GM18873 (cell line): ENCODE measurements around the gene PTGFRN.

Source experiments
- ATAC-seq: cut with Tn5 transposase; IDR thresholded peaks from one replicate; pipeline ENCODE4 v1.9.1; 2021; ENCODE audit warnings: mild to moderate bottlenecking, moderate library complexity, moderate number of reproducible peaks; ENCODE audit not compliant: unreplicated experiment, low FRiP score

Gene PTGFRN

GRCh38 chr1:116940814-116941599 is 31.3 kb downstream of the PTGFRN start:
- ATAC-seq: no peak

DNA sequence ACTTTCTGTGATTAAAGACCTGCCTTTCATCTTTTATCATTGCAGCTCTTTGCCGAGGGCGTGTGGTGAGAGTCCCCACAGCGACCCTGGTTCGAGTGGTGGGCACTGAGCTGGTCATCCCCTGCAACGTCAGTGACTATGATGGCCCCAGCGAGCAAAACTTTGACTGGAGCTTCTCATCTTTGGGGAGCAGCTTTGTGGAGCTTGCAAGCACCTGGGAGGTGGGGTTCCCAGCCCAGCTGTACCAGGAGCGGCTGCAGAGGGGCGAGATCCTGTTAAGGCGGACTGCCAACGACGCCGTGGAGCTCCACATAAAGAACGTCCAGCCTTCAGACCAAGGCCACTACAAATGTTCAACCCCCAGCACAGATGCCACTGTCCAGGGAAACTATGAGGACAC is 32.0 kb downstream of the PTGFRN start:
- no peak for ATAC-seq

DNA sequence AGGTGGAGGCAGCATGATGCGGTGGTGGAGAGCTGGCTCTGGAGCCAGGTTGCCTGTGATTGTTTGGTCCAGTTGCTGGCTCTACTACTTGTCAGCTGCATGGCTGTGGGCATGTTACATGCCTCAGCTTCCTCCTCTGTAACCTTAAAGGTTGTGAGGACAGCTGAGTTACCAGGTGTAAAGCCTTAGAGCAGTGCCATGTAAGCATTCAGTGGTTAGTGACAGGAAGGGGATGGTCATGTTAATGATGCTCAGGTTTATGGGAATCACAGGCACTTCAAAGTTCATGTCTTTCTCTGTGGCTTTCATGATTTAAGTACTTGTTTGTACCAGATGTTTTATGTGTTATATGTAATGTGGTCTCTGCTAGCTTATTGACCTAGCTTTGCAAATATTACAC is 32.6 kb downstream of the PTGFRN start:
- no peak for ATAC-seq

GRCh38 chr1:116943438-116943837 is 33.7 kb downstream of the PTGFRN start:
- no peak for ATAC-seq

- ATAC-seq: no peak
Observed at GRCh38 chr1:116944613-116945012, 34.9 kb downstream of the PTGFRN start.

- no peak for ATAC-seq
Observed at GRCh38 chr1:116945421-116945820, 35.7 kb downstream of the PTGFRN start.

- ATAC-seq: no peak
Observed at GRCh38 chr1:116945996-116946395, 36.3 kb downstream of the PTGFRN start.

DNA sequence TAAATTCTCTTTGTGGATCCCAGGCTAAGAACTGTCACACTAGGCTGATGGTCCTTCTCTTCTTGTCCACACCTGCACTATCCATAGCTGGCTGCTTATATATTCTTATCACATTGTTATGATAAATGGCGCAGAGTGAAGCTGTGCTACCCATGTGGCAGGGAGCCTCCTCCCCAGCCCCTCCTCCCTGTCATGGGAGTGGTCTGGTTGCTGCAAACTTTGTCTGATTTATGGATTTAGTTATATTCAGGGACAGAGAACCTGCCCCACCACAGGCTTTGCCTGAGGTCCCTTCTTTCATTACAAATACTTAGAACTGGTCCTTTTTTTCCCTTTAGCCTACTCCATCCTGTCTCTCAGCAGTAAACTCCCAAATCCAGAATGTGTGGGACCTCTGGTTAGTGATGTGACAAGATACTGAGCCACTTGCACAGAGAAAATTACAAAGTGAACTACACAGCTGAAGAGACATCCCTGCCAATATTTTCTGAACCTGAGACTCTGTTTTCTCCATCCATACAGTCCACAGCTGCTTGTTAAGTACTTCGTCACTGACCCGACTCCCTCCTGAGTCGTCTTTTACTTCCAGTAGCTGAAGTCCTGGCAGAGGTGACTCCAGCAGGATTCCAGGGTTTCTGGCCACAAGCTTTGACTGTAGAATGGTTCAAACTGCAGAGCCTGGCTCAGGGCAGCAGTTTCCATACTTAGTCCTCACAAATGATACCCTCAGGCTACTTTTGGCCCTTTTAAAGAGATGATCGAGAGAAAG is 37.6 kb downstream of the PTGFRN start:
- ATAC-seq: no peak

GRCh38 chr1:116948046-116948445 is 38.3 kb downstream of the PTGFRN start:
- no peak for ATAC-seq

DNA sequence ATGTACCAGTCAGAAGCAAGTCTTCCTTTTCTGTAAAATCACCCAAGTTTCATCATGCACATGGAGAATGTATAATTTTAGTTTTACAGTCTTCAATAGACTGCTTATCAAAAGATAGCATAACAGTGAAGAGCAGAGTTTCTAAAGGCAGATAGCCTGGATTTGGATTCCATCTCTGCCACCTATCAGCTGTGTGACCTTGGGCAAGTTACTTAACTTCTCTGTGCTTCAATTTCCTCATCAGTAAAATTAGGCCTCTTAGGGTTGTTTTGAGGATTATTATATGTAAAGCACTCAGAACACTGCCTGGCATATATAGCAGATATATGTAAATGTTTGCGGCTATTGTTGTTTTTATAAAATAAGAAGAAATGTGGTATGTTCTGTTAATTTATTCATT is 38.9 kb downstream of the PTGFRN start:
- ATAC-seq: no peak

DNA sequence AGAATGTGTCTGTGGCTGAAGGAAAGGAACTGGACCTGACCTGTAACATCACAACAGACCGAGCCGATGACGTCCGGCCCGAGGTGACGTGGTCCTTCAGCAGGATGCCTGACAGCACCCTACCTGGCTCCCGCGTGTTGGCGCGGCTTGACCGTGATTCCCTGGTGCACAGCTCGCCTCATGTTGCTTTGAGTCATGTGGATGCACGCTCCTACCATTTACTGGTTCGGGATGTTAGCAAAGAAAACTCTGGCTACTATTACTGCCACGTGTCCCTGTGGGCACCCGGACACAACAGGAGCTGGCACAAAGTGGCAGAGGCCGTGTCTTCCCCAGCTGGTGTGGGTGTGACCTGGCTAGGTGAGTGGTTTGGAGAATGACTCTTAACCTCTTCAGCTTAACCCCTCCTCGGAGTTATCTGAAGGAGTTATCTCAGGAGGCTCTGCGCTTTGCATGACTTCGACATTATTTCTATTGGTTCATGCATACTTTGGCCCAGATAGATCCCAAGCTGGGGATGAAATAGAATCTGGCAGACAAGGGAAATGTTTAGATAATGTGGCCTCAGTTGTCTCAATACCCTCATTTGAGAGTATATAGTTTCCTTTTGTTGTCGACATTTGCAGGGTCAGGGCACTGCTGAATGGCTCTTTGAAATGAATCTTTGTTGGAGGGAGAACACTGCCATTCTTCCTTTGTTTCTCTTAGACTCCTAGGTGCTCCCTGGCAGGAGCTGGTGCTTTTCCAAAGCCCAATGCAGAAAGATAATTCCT is 39.7 kb downstream of the PTGFRN start:
- ATAC-seq: no peak

GRCh38 chr1:116950517-116951199 is 40.9 kb downstream of the PTGFRN start:
- ATAC-seq: no peak

GRCh38 chr1:116951200-116951935 is 41.7 kb downstream of the PTGFRN start:
- no peak for ATAC-seq

- ATAC-seq: no peak
Observed at GRCh38 chr1:116952738-116953275, 43.1 kb downstream of the PTGFRN start.

- no peak for ATAC-seq
Observed at GRCh38 chr1:116954440-116954839, 44.7 kb downstream of the PTGFRN start.

DNA sequence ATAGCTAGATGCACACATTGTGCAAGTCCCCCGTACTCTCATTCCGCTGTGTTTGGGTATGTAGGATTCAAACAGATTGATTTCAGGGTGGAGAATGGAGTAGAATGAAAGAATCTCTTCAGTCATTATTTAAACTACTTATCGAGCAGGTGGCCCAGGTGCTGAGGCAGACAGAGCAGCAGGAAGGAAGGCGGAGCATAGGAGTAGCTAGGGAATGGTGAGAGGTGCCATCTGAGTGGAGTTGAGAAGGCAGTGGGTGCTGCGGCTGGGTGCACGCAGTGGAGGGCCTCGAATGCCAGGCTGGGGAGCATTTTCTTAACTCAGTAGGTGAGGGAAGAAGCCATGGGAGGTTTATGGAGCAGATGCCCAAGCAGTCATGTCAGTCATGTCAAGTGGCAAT is 46.7 kb downstream of the PTGFRN start:
- no peak for ATAC-seq

GRCh38 chr1:116957646-116958045 is 47.9 kb downstream of the PTGFRN start:
- no peak for ATAC-seq

- no peak for ATAC-seq
Observed at GRCh38 chr1:116958110-116958509, 48.4 kb downstream of the PTGFRN start.

GRCh38 chr1:116958977-116959376 is 49.3 kb downstream of the PTGFRN start:
- no peak for ATAC-seq

DNA sequence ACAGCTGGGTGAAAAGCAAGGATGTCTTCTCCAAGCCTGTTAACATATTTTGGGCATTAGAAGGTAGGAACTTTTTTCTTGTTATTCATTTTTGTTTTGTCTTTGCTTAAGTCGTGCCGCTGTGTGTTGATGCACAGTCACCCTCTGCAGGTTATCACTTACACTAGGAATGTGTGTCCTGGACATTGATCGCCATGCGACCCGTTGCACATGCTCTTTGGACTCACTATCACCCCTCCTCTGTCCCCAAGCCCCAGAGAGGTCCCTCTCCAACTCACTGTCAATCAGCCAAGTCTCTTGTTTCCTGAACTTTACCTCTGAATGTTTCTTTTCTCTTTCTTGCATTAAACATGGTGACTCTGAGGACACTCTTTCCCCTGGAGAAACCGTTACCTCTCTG is 51.9 kb downstream of the PTGFRN start:
- ATAC-seq: no peak
